ENCODE results near the gene PDE7B. TPM values are rescaled to one million over a fixed set of nuclear protein-coding genes. Genes with fewer than 3 reads are reported as not detected.

PDE7B gene
- total and polyA plus RNA-seq, 9 of the 15 experiments (the other 6 are each of a cell fraction or from before 2014, with no cell fraction given): 0.01 TPM; not detected in 8

GRCh38 chr6:136118787-136119186 lies 267.3 kb downstream of the PDE7B start:
- POLR2A ChIA-PET: interaction anchor here (1.2 to 1.5 kb wide), 2 partner anchors 10 to 15 kb away, joined by 3 to 5 read pairs; no protein-coding TSS in a partner anchor
- TF ChIP-seq TAL1 (IDR thresholded peaks at IDR 0.05) (peak; percentile 54), MEIS2 (IDR thresholded peaks at IDR 0.05; ENCODE audit: partially characterized antibody) (peak; percentile 91), NCOR1 (IDR thresholded peaks at IDR 0.05) (0 out of 2 replicates have a peak, but pooled peaks have one; percentile 33), PBX2 (CRISPR knock-in tag; IDR thresholded peaks at IDR 0.05; ENCODE audit: low read depth) (no peak), PBX2 (tag; conservative IDR thresholded peaks at IDR 0.05; ENCODE audit: low read depth) (peak; percentile 92), ZNF780A (CRISPR knock-in tag; IDR thresholded peaks at IDR 0.05) (no peak), DPF2 (IDR thresholded peaks at IDR 0.05) (peak; percentile 58), MNT (conservative IDR thresholded peaks at IDR 0.05) (0 out of 4 replicates have a peak, but pooled peaks of 1 of the 2 experiments have one; percentile 22), PKNOX1 (IDR thresholded peaks at IDR 0.05) (peak; percentile 51; the same call in 1 of the 2 replicates), CBFA2T3 (IDR thresholded peaks at IDR 0.05) (peak; percentile 43), SAP30 (IDR thresholded peaks at IDR 0.05; ENCODE audit: borderline replicate concordance, insufficient read depth, low read depth, low read length, poor library complexity, severe bottlenecking) (no peak), ARID1B (IDR thresholded peaks at IDR 0.05) (peak; percentile 73), TCF3 (CRISPR knock-in tag; IDR thresholded peaks at IDR 0.05) (peak; percentile 27), U2AF2 (optimal IDR thresholded peaks at IDR 0.05; ENCODE audit: low read depth, low read length) (no peak)

More at GRCh38 chr6:136118787-136119186, 267.3 kb downstream of the PDE7B start:
- Histone ChIP-seq H3K4me1 (replicated peaks in 1 of 2; ENCODE audit: control insufficient read depth in 2 of 2, insufficient read depth in 2 of 2, low read length in 2 of 2) (no peaks in the 10 kb centered on the region), H3K9me3 (replicated peaks; ENCODE audit: control insufficient read depth, insufficient read depth, low read depth, low read length) (no peaks in the 10 kb centered on the region), H3K27ac (ENCODE audit: extremely low read depth, low read depth, low read length) (no peak overlapping the region), H3K9me1 (ENCODE audit: control insufficient read depth, insufficient read depth, low read length) (no peaks in the 10 kb centered on the region), H3K4me3 (no peak overlapping the region), H3K36me3 (ENCODE audit: control insufficient read depth, insufficient read depth, low read length) (no peaks in the 10 kb centered on the region), H3K79me2 (ENCODE audit: control insufficient read depth, insufficient read depth, low read length) (no peaks in the 10 kb centered on the region), H3K27me3 (ENCODE audit: control insufficient read depth in 2 of 2, insufficient read depth in 2 of 2, low read length in 2 of 2) (peaks cover 0 to 6% of the 10 kb centered on the region in 2 experiments; a peak in 2 of 5 replicates), H3K4me2 (ENCODE audit: insufficient read depth, low read length) (no peak overlapping the region), H4K20me1 (replicated peaks; ENCODE audit: control insufficient read depth, insufficient read depth, low read length) (no peaks in the 10 kb centered on the region), H2AFZ (ENCODE audit: low read depth, low read length) (no peak overlapping the region), H3K9ac (ENCODE audit: insufficient read depth in 1 of 2, low read depth in 2 of 2, low read length in 2 of 2) (no peak overlapping the region)
- BruUV-seq (replicated peaks): no TSS peak
- 0% methylated on average over 6 of the region's 6 CpGs for WGBS (ENCODE audit: insufficient coverage, low coverage, missing lambda C conversion rate)
- DNase-seq (ENCODE audit: extremely low read depth in 1 of 4, low spot score in 3 of 4) (peak in 2 of 4 experiments; percentile 22 to 28), ATAC-seq (peak; percentile 74; the same call in 2 of the 3 replicates), FAIRE-seq (peak; percentile 68)
- in situ Hi-C loops (cut with MboI) (no loop called here), intact Hi-C loops (cut with micrococcal nuclease) (no loop called here)
- CTCF ChIA-PET (ENCODE audit: low intra/inter-chr PET ratio): no interaction called here
